Measurements from ENCODE around the gene TTC33. TPM values are rescaled to one million over a fixed set of nuclear protein-coding genes. Genes with fewer than 3 reads are reported as not detected.
"Not testable (repeated sequence)": the region's sequence is repeated elsewhere in the genome, so short reads cannot be mapped to it uniquely, and the experiment has no call there.

TTC33 gene
- polyA plus RNA-seq, 3 donors = 3.6 to 5.3 (median 4.9) TPM

GRCh38 chr5:40601198-40601868 is 154.4 kb downstream of the TTC33 start:
- no peak overlapping the region for H3K27ac ChIP-seq (ENCODE audit: low read depth, low read length)

GRCh38 chr5:40600383-40600782 is 155.4 kb downstream of the TTC33 start:
- 84 to 100% (median 90%) methylated on average over 1 of the region's 1 CpG for WGBS, 3 donors
- no peak overlapping the region for H3K27ac ChIP-seq (ENCODE audit: low read depth, low read length)

- H3K27ac ChIP-seq (ENCODE audit: low read depth, low read length) = no peak overlapping the region
These were observed 156.1 kb downstream of the TTC33 start for GRCh38 chr5:40599676-40600075.

GRCh38 chr5:40594811-40595210 is 160.9 kb downstream of the TTC33 start:
- H3K27ac ChIP-seq (ENCODE audit: low read depth, low read length) = no peak overlapping the region
- WGBS, 3 donors = 28 to 42% (median 38%) methylated on average over 1 of the region's 1 CpG

- H3K27ac ChIP-seq (ENCODE audit: low read depth, low read length) = not testable (repeated sequence)
- 71 to 83% (median 72%) methylated on average over 10 of the region's 10 CpGs for WGBS, 3 donors
These were observed 163.9 kb downstream of the TTC33 start for GRCh38 chr5:40591727-40592396.

GRCh38 chr5:40587376-40587775 is 168.4 kb downstream of the TTC33 start:
- 63 to 93% (median 89%) methylated on average over 1 of the region's 1 CpG for WGBS, 3 donors
- no peak overlapping the region for H3K27ac ChIP-seq (ENCODE audit: low read depth, low read length)

GRCh38 chr5:40585537-40586267 is 170.1 kb downstream of the TTC33 start:
- 83 to 84% (median 84%) methylated on average over 5 of the region's 5 CpGs for WGBS, 3 donors
- no peak overlapping the region for H3K27ac ChIP-seq (ENCODE audit: low read depth, low read length)

- no peak overlapping the region for H3K27ac ChIP-seq (ENCODE audit: low read depth, low read length)
- WGBS, 3 donors = 76 to 85% (median 80%) methylated on average over 2 of the region's 2 CpGs
These were observed 171.7 kb downstream of the TTC33 start for GRCh38 chr5:40584054-40584453.

GRCh38 chr5:40578501-40579451 is 177.0 kb downstream of the TTC33 start:
- 64 to 77% (median 72%) methylated on average over 9 of the region's 9 CpGs for WGBS, 3 donors
- H3K27ac ChIP-seq (ENCODE audit: low read depth, low read length) = no peak overlapping the region

GRCh38 chr5:40577718-40578117 is 178.0 kb downstream of the TTC33 start:
- 91 to 98% (median 91%) methylated on average over 3 of the region's 3 CpGs for WGBS, 3 donors
- H3K27ac ChIP-seq (ENCODE audit: low read depth, low read length) = no peak overlapping the region

- WGBS, 3 donors = 78 to 89% (median 86%) methylated on average over 3 of the region's 3 CpGs
- no peak overlapping the region for H3K27ac ChIP-seq (ENCODE audit: low read depth, low read length)
These were observed 179.8 kb downstream of the TTC33 start for GRCh38 chr5:40575921-40576320.

- no peak overlapping the region for H3K27ac ChIP-seq (ENCODE audit: low read depth, low read length)
- 76 to 94% (median 87%) methylated on average over 1 of the region's 1 CpG for WGBS, 3 donors
These were observed 180.3 kb downstream of the TTC33 start for GRCh38 chr5:40575411-40575810.

GRCh38 chr5:40572937-40573336 is 182.8 kb downstream of the TTC33 start:
- no peak overlapping the region for H3K27ac ChIP-seq (ENCODE audit: low read depth, low read length)
- 44 to 75% (median 57%) methylated on average over 2 of the region's 2 CpGs for WGBS, 3 donors

- 75 to 83% (median 75%) methylated on average over 6 of the region's 6 CpGs for WGBS, 3 donors
- no peak overlapping the region for H3K27ac ChIP-seq (ENCODE audit: low read depth, low read length)
These were observed 183.4 kb downstream of the TTC33 start for GRCh38 chr5:40572391-40572790.

GRCh38 chr5:40571729-40572128 is 184.0 kb downstream of the TTC33 start:
- no peak overlapping the region for H3K27ac ChIP-seq (ENCODE audit: low read depth, low read length)
- WGBS, 3 donors = 80 to 84% (median 83%) methylated on average over 2 of the region's 2 CpGs

GRCh38 chr5:40570408-40571129 is 185.2 kb downstream of the TTC33 start:
- no peak overlapping the region for H3K27ac ChIP-seq (ENCODE audit: low read depth, low read length)
- WGBS, 3 donors = 94 to 98% (median 96%) methylated on average over 2 of the region's 2 CpGs

- no peak overlapping the region for H3K27ac ChIP-seq (ENCODE audit: low read depth, low read length)
- WGBS, 3 donors = 44 to 58% (median 48%) methylated on average over 3 of the region's 3 CpGs
These were observed 186.1 kb downstream of the TTC33 start for GRCh38 chr5:40569546-40570270.
